Measurements from ENCODE around the gene PFDN6.

The PFDN6 gene

GRCh38 chr6:33315793-33316602 lies 26.6 kb downstream of the PFDN6 start:
- Histone ChIP-seq H3K4me1 (ENCODE audit: control insufficient read depth, low read depth, low read length) (peaks cover 15% of the 10 kb centered on the region), H3K27me3 (ENCODE audit: control insufficient read depth, insufficient read depth, low read length) (no peaks in the 10 kb centered on the region), H3K27ac (ENCODE audit: low read length) (no peak overlapping the region), H3K9me3 (ENCODE audit: control insufficient read depth, low read depth, low read length) (no peaks in the 10 kb centered on the region), H3K4me3 (ENCODE audit: low read length) (no peak overlapping the region), H3K36me3 (ENCODE audit: control insufficient read depth, low read depth, low read length) (peaks cover 23% of the 10 kb centered on the region), H3K9ac (ENCODE audit: low read length) (no peak overlapping the region)

- peaks cover 17% of the 10 kb centered on the region for H3K4me1 ChIP-seq (ENCODE audit: control insufficient read depth, low read depth, low read length)
- H3K9me3 ChIP-seq (ENCODE audit: control insufficient read depth, low read depth, low read length) = no peaks in the 10 kb centered on the region
- peak overlapping the region; percentile 68 for H3K4me3 ChIP-seq (ENCODE audit: low read length)
- no peak overlapping the region for H3K27ac ChIP-seq (ENCODE audit: low read length)
- no peak overlapping the region for H3K9ac ChIP-seq (ENCODE audit: low read length)
- no peaks in the 10 kb centered on the region for H3K27me3 ChIP-seq (ENCODE audit: control insufficient read depth, insufficient read depth, low read length)
- H3K36me3 ChIP-seq (ENCODE audit: control insufficient read depth, low read depth, low read length) = peaks cover 23% of the 10 kb centered on the region
These were observed 27.4 kb downstream of the PFDN6 start for GRCh38 chr6:33316603-33317418.

- no peaks in the 10 kb centered on the region for H3K9me3 ChIP-seq (ENCODE audit: control insufficient read depth, low read depth, low read length)
- H3K4me3 ChIP-seq (ENCODE audit: low read length) = peak overlapping the region; percentile 68
- H3K27ac ChIP-seq (ENCODE audit: low read length) = no peak overlapping the region
- H3K4me1 ChIP-seq (ENCODE audit: control insufficient read depth, low read depth, low read length) = peaks cover 14% of the 10 kb centered on the region
- no peak overlapping the region for H3K9ac ChIP-seq (ENCODE audit: low read length)
- peaks cover 23% of the 10 kb centered on the region for H3K36me3 ChIP-seq (ENCODE audit: control insufficient read depth, low read depth, low read length)
- H3K27me3 ChIP-seq (ENCODE audit: control insufficient read depth, insufficient read depth, low read length) = no peaks in the 10 kb centered on the region
These were observed 27.9 kb downstream of the PFDN6 start for GRCh38 chr6:33317419-33317668.

- Histone ChIP-seq H3K9ac (ENCODE audit: low read length) (peak within 1 kb of the TSS; percentile 71), H3K4me1 (ENCODE audit: control insufficient read depth, low read depth, low read length) (peaks cover 14% of the 10 kb centered on the region), H3K4me3 (ENCODE audit: low read length) (peak within 1 kb of the TSS; percentile 92), H3K27ac (ENCODE audit: low read length) (peak within 1 kb of the TSS; percentile 78), H3K27me3 (ENCODE audit: control insufficient read depth, insufficient read depth, low read length) (no peaks in the 10 kb centered on the region), H3K36me3 (ENCODE audit: control insufficient read depth, low read depth, low read length) (peaks cover 23% of the 10 kb centered on the region), H3K9me3 (ENCODE audit: control insufficient read depth, low read depth, low read length) (no peaks in the 10 kb centered on the region)
These were observed 28.4 kb downstream of the PFDN6 start, which contains the start of gene ZBTB22 for GRCh38 chr6:33317669-33318425. TSS of gene ZBTB22 (minus strand) at chr6:33317744. CDS start at chr6:33316916, 828 bp downstream.

- peak overlapping the region; percentile 71 for H3K9ac ChIP-seq (ENCODE audit: low read length)
- H3K9me3 ChIP-seq (ENCODE audit: control insufficient read depth, low read depth, low read length) = no peaks in the 10 kb centered on the region
- peak overlapping the region; percentile 92 for H3K4me3 ChIP-seq (ENCODE audit: low read length)
- H3K27ac ChIP-seq (ENCODE audit: low read length) = peak overlapping the region; percentile 22
- peaks cover 15% of the 10 kb centered on the region for H3K4me1 ChIP-seq (ENCODE audit: control insufficient read depth, low read depth, low read length)
- peaks cover 23% of the 10 kb centered on the region for H3K36me3 ChIP-seq (ENCODE audit: control insufficient read depth, low read depth, low read length)
- no peaks in the 10 kb centered on the region for H3K27me3 ChIP-seq (ENCODE audit: control insufficient read depth, insufficient read depth, low read length)
These were observed 29.1 kb downstream of the PFDN6 start for GRCh38 chr6:33318426-33319073.

- peaks cover 23% of the 10 kb centered on the region for H3K36me3 ChIP-seq (ENCODE audit: control insufficient read depth, low read depth, low read length)
- H3K27ac ChIP-seq (ENCODE audit: low read length) = no peak overlapping the region
- H3K9me3 ChIP-seq (ENCODE audit: control insufficient read depth, low read depth, low read length) = no peaks in the 10 kb centered on the region
- no peak overlapping the region for H3K9ac ChIP-seq (ENCODE audit: low read length)
- H3K4me1 ChIP-seq (ENCODE audit: control insufficient read depth, low read depth, low read length) = peaks cover 18% of the 10 kb centered on the region
- H3K27me3 ChIP-seq (ENCODE audit: control insufficient read depth, insufficient read depth, low read length) = no peaks in the 10 kb centered on the region
- no peak overlapping the region for H3K4me3 ChIP-seq (ENCODE audit: low read length)
These were observed 30.5 kb downstream of the PFDN6 start for GRCh38 chr6:33319939-33320314.

GRCh38 chr6:33320315-33321181 lies 31.1 kb downstream of the PFDN6 start:
- Histone ChIP-seq H3K4me1 (ENCODE audit: control insufficient read depth, low read depth, low read length) (peaks cover 17% of the 10 kb centered on the region), H3K9ac (ENCODE audit: low read length) (no peak overlapping the region), H3K9me3 (ENCODE audit: control insufficient read depth, low read depth, low read length) (no peaks in the 10 kb centered on the region), H3K4me3 (ENCODE audit: low read length) (no peak overlapping the region), H3K27ac (ENCODE audit: low read length) (no peak overlapping the region), H3K27me3 (ENCODE audit: control insufficient read depth, insufficient read depth, low read length) (no peaks in the 10 kb centered on the region), H3K36me3 (ENCODE audit: control insufficient read depth, low read depth, low read length) (peaks cover 23% of the 10 kb centered on the region)

GRCh38 chr6:33321227-33321626 lies 31.8 kb downstream of the PFDN6 start:
- Histone ChIP-seq H3K27me3 (ENCODE audit: control insufficient read depth, insufficient read depth, low read length) (no peaks in the 10 kb centered on the region), H3K4me1 (ENCODE audit: control insufficient read depth, low read depth, low read length) (peaks cover 17% of the 10 kb centered on the region), H3K9me3 (ENCODE audit: control insufficient read depth, low read depth, low read length) (no peaks in the 10 kb centered on the region), H3K27ac (ENCODE audit: low read length) (no peak overlapping the region), H3K36me3 (ENCODE audit: control insufficient read depth, low read depth, low read length) (peaks cover 23% of the 10 kb centered on the region), H3K4me3 (ENCODE audit: low read length) (no peak overlapping the region), H3K9ac (ENCODE audit: low read length) (no peak overlapping the region)

- peaks cover 12% of the 10 kb centered on the region for H3K4me1 ChIP-seq (ENCODE audit: control insufficient read depth, low read depth, low read length)
- no peak overlapping the region for H3K27ac ChIP-seq (ENCODE audit: low read length)
- H3K9me3 ChIP-seq (ENCODE audit: control insufficient read depth, low read depth, low read length) = no peaks in the 10 kb centered on the region
- H3K36me3 ChIP-seq (ENCODE audit: control insufficient read depth, low read depth, low read length) = peaks cover 22% of the 10 kb centered on the region
- H3K9ac ChIP-seq (ENCODE audit: low read length) = peak overlapping the region; percentile 24
- peak overlapping the region; percentile 71 for H3K4me3 ChIP-seq (ENCODE audit: low read length)
- no peaks in the 10 kb centered on the region for H3K27me3 ChIP-seq (ENCODE audit: control insufficient read depth, insufficient read depth, low read length)
These were observed 34.2 kb downstream of the PFDN6 start for GRCh38 chr6:33323623-33323948.

GRCh38 chr6:33324125-33324524 lies 34.7 kb downstream of the PFDN6 start:
- H3K27ac ChIP-seq (ENCODE audit: low read length) = no peak overlapping the region
- H3K36me3 ChIP-seq (ENCODE audit: control insufficient read depth, low read depth, low read length) = peaks cover 16% of the 10 kb centered on the region
- H3K4me3 ChIP-seq (ENCODE audit: low read length) = peak overlapping the region; percentile 71
- peak overlapping the region; percentile 24 for H3K9ac ChIP-seq (ENCODE audit: low read length)
- H3K4me1 ChIP-seq (ENCODE audit: control insufficient read depth, low read depth, low read length) = peaks cover 12% of the 10 kb centered on the region
- no peaks in the 10 kb centered on the region for H3K27me3 ChIP-seq (ENCODE audit: control insufficient read depth, insufficient read depth, low read length)
- H3K9me3 ChIP-seq (ENCODE audit: control insufficient read depth, low read depth, low read length) = no peaks in the 10 kb centered on the region

Measured in iPS-18a (cell line).